IMR-90 (cell line): ENCODE measurements around the gene RAB30. TPM values are rescaled to one million over a fixed set of nuclear protein-coding genes. Genes with fewer than 3 reads are reported as not detected.

Experiments used
- ATAC-seq: fragments of 200-7000 bp; cut with Tn5 transposase; 2 replicates; pipeline ENCODE4 v1.9.1; 2020; ENCODE audit warnings: low read depth, mild to moderate bottlenecking, moderate library complexity
- BruUV-seq: library from RNA; stranded (reverse); fragments of 400-500 nt; replicated peaks from 2 replicates; lab custom pipeline; 2021; lab: Mats Ljungman, UMichigan
- CTCF ChIA-PET: fragments of 300-600 bp; formaldehyde crosslinking; extraction: SDS; loops from one replicate; lab custom pipeline; 2021; ENCODE audit warnings: antibody characterized with exemption; lab: Yijun Ruan, JAX
- POLR2A ChIA-PET: fragments of 300-600 bp; sonication (Branson Sonifier 250); formaldehyde crosslinking; loops from one replicate; lab custom pipeline; 2022; ENCODE audit warnings: antibody characterized with exemption; ENCODE audit not compliant: unreplicated experiment; lab: Charles Lee
- DNase-seq: peaks from one replicate; pipeline ENCODE4 v3.0.0; 2013
- H2AFZ ChIP-seq: replicated peaks from 2 replicates; pipeline ENCODE3; 2013; ENCODE audit warnings: low read length, mild to moderate bottlenecking; ENCODE audit not compliant: poor library complexity
- H2AK5ac ChIP-seq: 2 replicates; pipeline ENCODE4 v1.6.1; 2013; ENCODE audit warnings: low read depth, low read length, inconsistent platforms
- H2AK9ac ChIP-seq: replicated peaks from 2 replicates; pipeline ENCODE3; 2013; ENCODE audit warnings: mild to moderate bottlenecking, low read depth, low read length, moderate library complexity; ENCODE audit not compliant: poor library complexity
- H2BK120ac ChIP-seq: 2 replicates; pipeline ENCODE4 v1.6.1; 2013; ENCODE audit warnings: low read depth, low read length, inconsistent platforms
- H2BK15ac ChIP-seq: 3 replicates; pipeline ENCODE4 v1.6.1; 2013; ENCODE audit warnings: low read depth, low read length, inconsistent platforms
- H2BK20ac ChIP-seq: 2 replicates; pipeline ENCODE4 v1.6.1; 2013; ENCODE audit warnings: low read depth, mild to moderate bottlenecking, inconsistent platforms, low read length, moderate library complexity
- H2BK5ac ChIP-seq: 2 replicates; pipeline ENCODE4 v1.6.1; 2013; ENCODE audit warnings: mild to moderate bottlenecking, low read depth, low read length, inconsistent platforms; ENCODE audit not compliant: poor library complexity, severe bottlenecking
- H3K14ac ChIP-seq: replicated peaks from 2 replicates; pipeline ENCODE4 v1.6.1; 2013; ENCODE audit warnings: low read depth, low read length, inconsistent platforms
- H3K18ac ChIP-seq: 2 replicates; pipeline ENCODE4 v1.6.1; 2013; ENCODE audit warnings: low read depth, low read length, control low read depth
- H3K23ac ChIP-seq: 2 replicates; pipeline ENCODE4 v1.6.1; 2013; ENCODE audit warnings: low read depth, low read length, inconsistent platforms
- H3K27ac ChIP-seq: 2 replicates; pipeline ENCODE4 v1.5.1; 2013; ENCODE audit warnings: mild to moderate bottlenecking, control low read depth, low read length; ENCODE audit not compliant: insufficient read depth
- H3K27me3 ChIP-seq: 2 replicates; pipeline ENCODE4 v1.6.1; 2013; ENCODE audit warnings: low read length; ENCODE audit not compliant: control insufficient read depth, insufficient read depth
- H3K36me3 ChIP-seq: 2 replicates; pipeline ENCODE4 v1.6.1; 2013; ENCODE audit warnings: low read length, mixed read lengths; ENCODE audit not compliant: control insufficient read depth, insufficient read depth
- H3K4ac ChIP-seq: 2 replicates; pipeline ENCODE4 v1.6.1; 2013; ENCODE audit warnings: low read depth, low read length, inconsistent platforms
- H3K4me1 ChIP-seq: 2 replicates; pipeline ENCODE4 v1.6.1; 2013; ENCODE audit warnings: low read length, mixed read lengths; ENCODE audit not compliant: control insufficient read depth, insufficient read depth
- H3K4me2 ChIP-seq: 2 replicates; pipeline ENCODE4 v1.6.1; 2013; ENCODE audit warnings: low read depth, mild to moderate bottlenecking, control low read depth, low read length, moderate library complexity
- H3K4me3 ChIP-seq: 2 replicates; pipeline ENCODE4 v1.5.1; 2013; ENCODE audit warnings: low read depth, mild to moderate bottlenecking, control low read depth, low read length, moderate library complexity; ENCODE audit not compliant: insufficient read depth
- H3K56ac ChIP-seq: 2 replicates; pipeline ENCODE4 v1.6.1; 2013; ENCODE audit warnings: low read length, inconsistent platforms; ENCODE audit not compliant: insufficient read depth; ENCODE audit errors: extremely low read depth
- H3K79me1 ChIP-seq, 2 experiments: 2 replicates each; pipeline ENCODE4 v1.6.1; 2013; ENCODE audit warnings: low read length in 2 of 2, inconsistent platforms in 1 of 2, low read depth in 1 of 2
- H3K9ac ChIP-seq: 2 replicates; pipeline ENCODE4 v1.6.1; 2013; ENCODE audit warnings: low read depth, low read length, control low read depth
- H3K9me1 ChIP-seq: 2 replicates; pipeline ENCODE4 v1.6.1; 2013; ENCODE audit warnings: low read length, inconsistent platforms; ENCODE audit not compliant: insufficient read depth
- H3K9me3 ChIP-seq: 2 replicates; pipeline ENCODE4 v1.6.1; 2013; ENCODE audit warnings: low read length; ENCODE audit not compliant: control insufficient read depth, insufficient read depth
- H4K20me1 ChIP-seq: 2 replicates; pipeline ENCODE4 v1.6.1; 2013; ENCODE audit warnings: low read length, inconsistent platforms; ENCODE audit not compliant: insufficient read depth
- H4K5ac ChIP-seq: 2 replicates; pipeline ENCODE4 v1.6.1; 2013; ENCODE audit warnings: mild to moderate bottlenecking, low read depth, low read length, control low read depth
- H4K8ac ChIP-seq, 2 experiments: 2 replicates each; pipeline ENCODE4 v1.6.1; 2013; ENCODE audit warnings: low read depth in 2 of 2, low read length in 2 of 2, control low read depth in 1 of 2, inconsistent platforms in 1 of 2
- H4K91ac ChIP-seq: 2 replicates; pipeline ENCODE4 v1.6.1; 2013; ENCODE audit warnings: low read depth, low read length, inconsistent platforms; ENCODE audit not compliant: insufficient read depth
- BHLHE40 ChIP-seq: fragments of 150-350 bp; IDR thresholded peaks from 2 replicates; pipeline ENCODE4 v1.6.1; 2016; ENCODE audit warnings: mild to moderate bottlenecking, low read depth, low read length
- CEBPB ChIP-seq: IDR thresholded peaks from 2 replicates; pipeline ENCODE4 v1.6.1; 2012; ENCODE audit warnings: low read depth, low read length, improper control_type of control experiment
- CHD1 ChIP-seq: IDR thresholded peaks from 2 replicates; pipeline ENCODE4 v1.6.1; 2012; ENCODE audit warnings: low read depth, low read length, improper control_type of control experiment
- FOS ChIP-seq: fragments of 150-350 bp; IDR thresholded peaks from 2 replicates; pipeline ENCODE4 v1.6.1; 2016; ENCODE audit warnings: low read depth, low read length
- SMC3 ChIP-seq: fragments of 150-350 bp; IDR thresholded peaks from 2 replicates; pipeline ENCODE4 v1.6.1; 2016; ENCODE audit warnings: low read depth, mild to moderate bottlenecking, antibody characterized with exemption, low read length, moderate library complexity
- WGBS, 2 experiments: methylation state at CpG; one replicate each; pipeline versions ENCODE4 v1.1.5 to v1.1.7; 2013; ENCODE audit warnings: missing lambda C conversion rate in 2 of 2; ENCODE audit not compliant: insufficient read length in 1 of 2; ENCODE audit errors: extremely low coverage in 2 of 2; 5-methylcytosine and 5-hydroxymethylcytosine counted together
- dilution Hi-C: fragments of 300-500 bp; cut with HindIII; formaldehyde crosslinking; loops from one replicate; pipeline ENCODE4 v1.14.3; 2018; ENCODE audit warnings: low sequenced_read_pairs; ENCODE audit not compliant: unreplicated experiment
- in situ Hi-C: fragments of 300-500 bp; cut with MboI; formaldehyde crosslinking; loops from 3 replicates; pipeline ENCODE4 v1.14.3; 2019; ENCODE audit warnings: low sequenced_read_pairs, inconsistent platforms, mixed read lengths
- intact Hi-C: fragments of 100-400 bp; cut with micrococcal nuclease; formaldehyde crosslinking; loops from 2 replicates; pipeline ENCODE4 v1.10.0; 2022
- polyA plus RNA-seq, 3 experiments: library from polyadenylated mRNA; depleted of rRNA; stranded (reverse); fragments of >200 nt; gene quantifications; 2 replicates each; pipeline ENCODE4 v1.2.3, GENCODE V29; 2012; ENCODE audit warnings: low replicate concordance in 1 of 3
- total RNA-seq: library from RNA; depleted of rRNA; stranded (reverse); fragments of >200 nt; gene quantifications from 2 replicates; pipeline ENCODE4 v1.2.3, GENCODE V29; 2012
- TF ChIP-seq, protein P1 (sequence below): fragments of 150-350 bp; IDR thresholded peaks from 2 replicates; pipeline ENCODE4 v1.6.1; 2017; ENCODE audit warnings: mild to moderate bottlenecking, antibody characterized with exemption, low read length, low read depth
- TF ChIP-seq, protein P2 (sequence below): conservative IDR thresholded peaks from 2 replicates; pipeline ENCODE4 v1.5.1; 2012; ENCODE audit warnings: mild to moderate bottlenecking, low read depth, low read length, improper control_type of control experiment

Gene RAB30
- total and polyA plus RNA-seq, 2 of the 4 experiments (the other 2 are of a cell fraction), result 7.2 to 25.6 TPM

- H3K9me1 ChIP-seq, result no peaks in the 10 kb centered on the region
- H3K18ac ChIP-seq, result no peak overlapping the region
- ATAC-seq (no peak), DNase-seq (no peak)
- H4K20me1 ChIP-seq, result peaks cover 9% of the 10 kb centered on the region; the same call in 1 of the 2 replicates
- no peak overlapping the region for H2BK15ac ChIP-seq
- no peak overlapping the region for H3K27ac ChIP-seq
- H3K4ac ChIP-seq, result no peak overlapping the region
- dilution Hi-C loops (no loop called here), intact Hi-C loops (no loop called here), in situ Hi-C loops (no loop called here)
- H2BK5ac ChIP-seq, result no peak overlapping the region
- peaks cover 3 to 5% of the 10 kb centered on the region in 2 experiments; a peak in 1 of 4 replicates for H3K79me1 ChIP-seq
- no peak overlapping the region for H2AFZ ChIP-seq
- ChIA-PET POLR2A (no interaction called here), CTCF (no interaction called here)
- H4K8ac ChIP-seq, result no peak overlapping the region
- H3K4me2 ChIP-seq, result no peak overlapping the region
- H3K56ac ChIP-seq, result no peak overlapping the region
- no peak for TF ChIP-seq SMC3
- no peak for TF ChIP-seq CEBPB
- TF ChIP-seq, protein P1, sequence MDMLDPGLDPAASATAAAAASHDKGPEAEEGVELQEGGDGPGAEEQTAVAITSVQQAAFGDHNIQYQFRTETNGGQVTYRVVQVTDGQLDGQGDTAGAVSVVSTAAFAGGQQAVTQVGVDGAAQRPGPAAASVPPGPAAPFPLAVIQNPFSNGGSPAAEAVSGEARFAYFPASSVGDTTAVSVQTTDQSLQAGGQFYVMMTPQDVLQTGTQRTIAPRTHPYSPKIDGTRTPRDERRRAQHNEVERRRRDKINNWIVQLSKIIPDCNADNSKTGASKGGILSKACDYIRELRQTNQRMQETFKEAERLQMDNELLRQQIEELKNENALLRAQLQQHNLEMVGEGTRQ, result no peak
- TF ChIP-seq FOS, result no peak
- TF ChIP-seq, protein P2, sequence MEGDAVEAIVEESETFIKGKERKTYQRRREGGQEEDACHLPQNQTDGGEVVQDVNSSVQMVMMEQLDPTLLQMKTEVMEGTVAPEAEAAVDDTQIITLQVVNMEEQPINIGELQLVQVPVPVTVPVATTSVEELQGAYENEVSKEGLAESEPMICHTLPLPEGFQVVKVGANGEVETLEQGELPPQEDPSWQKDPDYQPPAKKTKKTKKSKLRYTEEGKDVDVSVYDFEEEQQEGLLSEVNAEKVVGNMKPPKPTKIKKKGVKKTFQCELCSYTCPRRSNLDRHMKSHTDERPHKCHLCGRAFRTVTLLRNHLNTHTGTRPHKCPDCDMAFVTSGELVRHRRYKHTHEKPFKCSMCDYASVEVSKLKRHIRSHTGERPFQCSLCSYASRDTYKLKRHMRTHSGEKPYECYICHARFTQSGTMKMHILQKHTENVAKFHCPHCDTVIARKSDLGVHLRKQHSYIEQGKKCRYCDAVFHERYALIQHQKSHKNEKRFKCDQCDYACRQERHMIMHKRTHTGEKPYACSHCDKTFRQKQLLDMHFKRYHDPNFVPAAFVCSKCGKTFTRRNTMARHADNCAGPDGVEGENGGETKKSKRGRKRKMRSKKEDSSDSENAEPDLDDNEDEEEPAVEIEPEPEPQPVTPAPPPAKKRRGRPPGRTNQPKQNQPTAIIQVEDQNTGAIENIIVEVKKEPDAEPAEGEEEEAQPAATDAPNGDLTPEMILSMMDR, result no peak
- no peak for TF ChIP-seq BHLHE40
- no peak for TF ChIP-seq CHD1
- no peak overlapping the region for H2BK20ac ChIP-seq
- no peak overlapping the region for H2AK9ac ChIP-seq
- H4K91ac ChIP-seq, result no peak overlapping the region
- no peak overlapping the region for H2BK120ac ChIP-seq
- H3K23ac ChIP-seq, result no peak overlapping the region
- H3K36me3 ChIP-seq, result no peaks in the 10 kb centered on the region
- no peak overlapping the region for H2AK5ac ChIP-seq
- H4K5ac ChIP-seq, result no peak overlapping the region
- H3K4me3 ChIP-seq, result no peak overlapping the region
- H3K27me3 ChIP-seq, result no peaks in the 10 kb centered on the region
- 90% methylated on average over 7 of the region's 12 CpGs; no CpG with 5 or more reads in 1 of the 2 experiments for WGBS, 2 experiments
- no peak overlapping the region for H3K9ac ChIP-seq
- no TSS peak for BruUV-seq
- H3K9me3 ChIP-seq, result no peaks in the 10 kb centered on the region
- H3K14ac ChIP-seq, result no peak overlapping the region
- no peaks in the 10 kb centered on the region; the same call in 1 of the 2 replicates for H3K4me1 ChIP-seq
Observed at GRCh38 chr11:83019888-83020579, 51.7 kb downstream of the RAB30 start.
